ENCODE measurements around the gene PTCD1. TPM values are rescaled to one million over a fixed set of nuclear protein-coding genes. Genes with fewer than 3 reads are reported as not detected.

PTCD1 gene
- total RNA-seq, 1 donor from 2014 or later = 5.5 TPM

DNA sequence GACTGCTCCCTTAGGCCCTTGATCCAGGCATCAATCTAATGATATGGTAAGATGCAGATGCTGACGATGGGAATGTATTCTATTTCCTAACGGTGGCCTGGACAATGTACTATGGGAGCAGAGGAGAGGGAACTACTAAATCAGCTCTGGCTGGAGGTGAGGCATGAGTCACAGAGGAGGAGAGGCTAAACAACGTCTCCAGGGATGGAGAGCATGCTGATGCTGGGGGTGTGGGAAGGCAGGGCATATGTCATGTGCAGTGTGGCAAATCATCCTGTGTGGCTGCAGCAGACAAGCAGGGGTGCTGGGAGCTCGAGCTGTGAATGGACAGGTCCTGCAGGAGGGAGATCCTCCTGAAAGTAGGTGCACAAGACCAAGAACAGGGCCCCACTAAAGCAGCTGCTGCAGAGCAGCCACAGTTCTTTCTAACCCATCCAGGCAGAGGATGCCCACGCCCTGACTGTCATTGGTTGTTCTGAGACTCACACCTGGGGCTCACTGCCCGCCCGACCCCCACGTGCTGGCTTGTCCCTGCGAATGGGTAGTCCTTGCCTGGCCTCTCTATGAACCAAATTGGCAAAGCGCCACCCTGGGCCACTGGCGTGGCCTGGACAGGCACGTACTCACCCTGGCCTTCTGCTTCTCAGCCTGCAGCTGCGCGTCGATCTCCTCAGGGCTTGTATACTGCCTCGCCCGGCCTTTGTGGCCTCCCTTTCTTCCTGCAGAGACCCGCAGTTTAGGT is 34.2 kb downstream of the PTCD1 start:
- H3K36me3 Mint-ChIP-seq (ENCODE audit: unreplicated experiment) = peaks cover 11% of the 10 kb centered on the region
- TF ChIP-seq, protein P1, sequence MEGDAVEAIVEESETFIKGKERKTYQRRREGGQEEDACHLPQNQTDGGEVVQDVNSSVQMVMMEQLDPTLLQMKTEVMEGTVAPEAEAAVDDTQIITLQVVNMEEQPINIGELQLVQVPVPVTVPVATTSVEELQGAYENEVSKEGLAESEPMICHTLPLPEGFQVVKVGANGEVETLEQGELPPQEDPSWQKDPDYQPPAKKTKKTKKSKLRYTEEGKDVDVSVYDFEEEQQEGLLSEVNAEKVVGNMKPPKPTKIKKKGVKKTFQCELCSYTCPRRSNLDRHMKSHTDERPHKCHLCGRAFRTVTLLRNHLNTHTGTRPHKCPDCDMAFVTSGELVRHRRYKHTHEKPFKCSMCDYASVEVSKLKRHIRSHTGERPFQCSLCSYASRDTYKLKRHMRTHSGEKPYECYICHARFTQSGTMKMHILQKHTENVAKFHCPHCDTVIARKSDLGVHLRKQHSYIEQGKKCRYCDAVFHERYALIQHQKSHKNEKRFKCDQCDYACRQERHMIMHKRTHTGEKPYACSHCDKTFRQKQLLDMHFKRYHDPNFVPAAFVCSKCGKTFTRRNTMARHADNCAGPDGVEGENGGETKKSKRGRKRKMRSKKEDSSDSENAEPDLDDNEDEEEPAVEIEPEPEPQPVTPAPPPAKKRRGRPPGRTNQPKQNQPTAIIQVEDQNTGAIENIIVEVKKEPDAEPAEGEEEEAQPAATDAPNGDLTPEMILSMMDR (IDR thresholded peaks at IDR 0.05; ENCODE audit: partially characterized antibody, unreplicated experiment) = no peak
- no peak for DNase-seq
- peak overlapping the region; percentile 93 for H3K27ac Mint-ChIP-seq (ENCODE audit: unreplicated experiment)
- H3K4me1 Mint-ChIP-seq (ENCODE audit: low read depth, unreplicated experiment) = peaks cover 18% of the 10 kb centered on the region
- peaks cover 8% of the 10 kb centered on the region for H3K27me3 Mint-ChIP-seq (ENCODE audit: unreplicated experiment)
- H3K9me3 Mint-ChIP-seq (ENCODE audit: unreplicated experiment) = peaks cover 6% of the 10 kb centered on the region
- H3K4me3 Mint-ChIP-seq (ENCODE audit: unreplicated experiment) = peak overlapping the region; percentile 41

DNA sequence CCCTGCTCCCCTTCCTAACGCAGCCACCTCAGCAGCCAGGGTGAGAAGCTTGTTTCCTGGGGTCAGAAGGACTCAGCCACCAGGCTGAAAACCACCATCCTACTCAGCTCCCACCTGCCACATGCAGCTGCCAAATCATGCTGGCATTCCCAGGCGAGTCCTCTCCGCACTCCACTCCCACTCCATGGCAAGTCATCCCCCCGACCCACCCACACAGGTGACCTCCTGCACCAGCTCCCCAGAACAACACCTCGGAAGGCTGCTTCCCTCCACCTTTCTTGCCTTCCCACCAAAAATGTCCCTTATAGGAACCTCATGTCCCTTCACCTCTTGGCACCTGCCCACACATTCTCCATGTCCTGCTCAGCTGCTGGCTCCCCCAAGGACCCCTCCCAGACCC is 34.8 kb downstream of the PTCD1 start:
- TF ChIP-seq, protein P1 (IDR thresholded peaks at IDR 0.05; ENCODE audit: partially characterized antibody, unreplicated experiment) = no peak
- peaks cover 18% of the 10 kb centered on the region for H3K4me1 Mint-ChIP-seq (ENCODE audit: low read depth, unreplicated experiment)
- H3K27me3 Mint-ChIP-seq (ENCODE audit: unreplicated experiment) = peaks cover 5% of the 10 kb centered on the region
- H3K36me3 Mint-ChIP-seq (ENCODE audit: unreplicated experiment) = peaks cover 6% of the 10 kb centered on the region
- DNase-seq = no peak
- H3K9me3 Mint-ChIP-seq (ENCODE audit: unreplicated experiment) = peaks cover 4% of the 10 kb centered on the region
- H3K27ac Mint-ChIP-seq (ENCODE audit: unreplicated experiment) = peak overlapping the region; percentile 93
- no peak overlapping the region for H3K4me3 Mint-ChIP-seq (ENCODE audit: unreplicated experiment)

DNA sequence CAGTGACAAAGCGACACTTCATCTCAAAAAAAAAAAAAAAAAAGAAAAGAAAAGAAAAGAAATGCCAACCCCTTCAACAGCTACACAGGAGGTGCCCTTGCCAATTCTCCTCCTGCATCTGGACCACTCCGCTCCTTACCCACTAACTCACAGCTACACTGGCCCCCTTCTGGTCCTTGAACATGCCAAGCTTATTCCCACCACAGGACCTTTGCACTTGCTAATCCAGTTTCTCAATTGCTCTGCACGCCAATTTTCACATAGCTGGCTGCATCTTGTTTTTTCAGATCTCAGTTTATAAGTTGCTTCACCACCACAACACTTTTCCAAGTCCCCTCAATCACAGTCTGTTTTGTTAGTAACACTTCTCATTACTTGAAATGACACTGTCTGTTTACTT is 35.7 kb downstream of the PTCD1 start:
- TF ChIP-seq, protein P1 (IDR thresholded peaks at IDR 0.05; ENCODE audit: partially characterized antibody, unreplicated experiment) = no peak
- Mint-ChIP-seq H3K9me3 (ENCODE audit: unreplicated experiment) (peaks cover 6% of the 10 kb centered on the region), H3K27ac (ENCODE audit: unreplicated experiment) (no peak overlapping the region), H3K4me1 (ENCODE audit: low read depth, unreplicated experiment) (peaks cover 18% of the 10 kb centered on the region), H3K4me3 (ENCODE audit: unreplicated experiment) (peak overlapping the region; percentile 59), H3K27me3 (ENCODE audit: unreplicated experiment) (peaks cover 5% of the 10 kb centered on the region), H3K36me3 (ENCODE audit: unreplicated experiment) (peaks cover 6% of the 10 kb centered on the region)
- no peak for DNase-seq

DNA sequence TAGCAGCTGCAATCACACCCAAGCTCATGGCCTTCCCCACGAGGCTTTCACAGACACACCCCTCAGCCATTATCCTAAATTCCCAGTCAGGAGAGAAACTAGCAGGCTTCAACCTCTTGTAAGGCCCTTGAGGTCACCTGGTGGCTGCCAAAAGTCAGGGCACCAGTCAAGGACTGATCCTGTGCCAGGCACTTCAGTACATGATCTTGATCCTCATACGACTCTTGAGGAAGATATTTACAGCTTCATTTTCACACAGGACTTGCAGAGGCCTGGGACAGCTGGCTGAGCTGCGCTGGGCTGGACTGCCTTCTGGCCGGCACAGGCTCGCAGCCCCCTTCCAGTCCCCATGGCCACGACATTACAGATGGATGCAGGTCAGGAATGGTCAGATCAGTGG is 39.0 kb downstream of the PTCD1 start:
- no peak for DNase-seq
- TF ChIP-seq, protein P1 (IDR thresholded peaks at IDR 0.05; ENCODE audit: partially characterized antibody, unreplicated experiment) = no peak
- Mint-ChIP-seq H3K9me3 (ENCODE audit: unreplicated experiment) (peaks cover 4% of the 10 kb centered on the region), H3K4me3 (ENCODE audit: unreplicated experiment) (no peak overlapping the region), H3K27ac (ENCODE audit: unreplicated experiment) (no peak overlapping the region), H3K36me3 (ENCODE audit: unreplicated experiment) (peaks cover 6% of the 10 kb centered on the region), H3K27me3 (ENCODE audit: unreplicated experiment) (peaks cover 3% of the 10 kb centered on the region), H3K4me1 (ENCODE audit: low read depth, unreplicated experiment) (peaks cover 7% of the 10 kb centered on the region)

DNA sequence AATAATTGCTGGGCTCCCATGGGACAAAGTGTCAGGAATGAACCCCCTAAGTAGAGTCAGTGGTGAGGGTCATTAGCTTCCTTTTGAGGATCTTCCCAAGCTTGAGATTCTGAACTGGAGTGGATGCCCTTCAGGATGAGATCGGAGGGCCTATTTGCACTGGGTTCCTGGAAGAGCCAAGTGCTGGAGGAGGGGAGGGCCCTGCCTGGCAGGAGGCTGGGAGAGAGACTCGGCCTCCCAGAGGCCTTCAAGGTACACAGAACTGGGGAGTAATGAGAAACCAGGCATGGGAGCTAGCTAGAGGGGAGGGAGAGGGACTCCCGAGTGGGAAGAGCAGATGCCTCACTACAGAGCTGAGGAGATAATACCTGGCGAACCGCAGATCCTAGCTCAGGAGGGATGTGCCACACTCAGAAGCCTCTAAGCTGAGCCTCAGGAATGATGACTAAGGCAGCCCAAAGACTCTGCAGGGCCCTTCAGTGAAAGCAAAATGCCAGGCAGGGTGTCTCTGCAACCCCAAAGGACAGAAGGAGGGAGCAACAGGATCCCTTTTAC is 39.6 kb downstream of the PTCD1 start:
- Mint-ChIP-seq H3K9me3 (ENCODE audit: unreplicated experiment) (peaks cover 5% of the 10 kb centered on the region), H3K27ac (ENCODE audit: unreplicated experiment) (peak overlapping the region; percentile 77), H3K27me3 (ENCODE audit: unreplicated experiment) (peaks cover 3% of the 10 kb centered on the region), H3K4me3 (ENCODE audit: unreplicated experiment) (no peak overlapping the region), H3K4me1 (ENCODE audit: low read depth, unreplicated experiment) (peaks cover 2% of the 10 kb centered on the region), H3K36me3 (ENCODE audit: unreplicated experiment) (peaks cover 6% of the 10 kb centered on the region)
- no peak for DNase-seq
- TF ChIP-seq, protein P1 (IDR thresholded peaks at IDR 0.05; ENCODE audit: partially characterized antibody, unreplicated experiment) = no peak

Data from glutamatergic neuron (in vitro differentiated cells).